Measurements from ENCODE around the gene CHST2.

GRCh38 chr3:143165211-143165610, 45.6 kb downstream of the CHST2 start:
- TF ChIP-seq POLR2A (IDR thresholded peaks at IDR 0.05) = no peak
- TF ChIP-seq CTCF (IDR thresholded peaks at IDR 0.05) = no peak
- no peak for TF ChIP-seq POLR2AphosphoS5 (IDR thresholded peaks at IDR 0.05)
- TF ChIP-seq EP300 (IDR thresholded peaks at IDR 0.05) = no peak

Data from gastroesophageal sphincter (tissue), 3 donors.